ENCODE results near the gene FBXL14.
"Not testable (repeated sequence)": the region's sequence is repeated elsewhere in the genome, so short reads cannot be mapped to it uniquely, and the experiment has no call there.

The FBXL14 gene

DNA sequence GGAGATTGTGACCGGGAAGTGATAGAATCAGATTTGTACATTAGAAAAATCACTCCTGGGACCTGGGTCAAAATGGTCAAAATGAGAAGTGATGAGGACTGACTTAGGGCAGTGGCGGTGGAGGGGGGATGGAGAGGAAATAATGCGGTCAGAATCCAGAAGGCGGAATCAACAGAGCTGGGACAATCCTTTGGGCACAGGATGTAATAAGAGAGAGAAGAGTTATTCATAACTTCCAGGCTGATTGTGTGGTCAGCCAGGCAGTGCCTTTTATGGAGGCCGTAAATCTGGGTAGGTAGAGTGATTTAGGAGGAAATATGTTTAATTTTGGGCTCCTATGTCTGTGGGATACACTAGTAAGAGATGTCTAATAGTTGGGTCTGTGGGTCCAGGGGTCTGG, 21.6 kb downstream of the FBXL14 start:
- no peak for DNase-seq (ENCODE audit: low read depth in 2 of 2)

DNA sequence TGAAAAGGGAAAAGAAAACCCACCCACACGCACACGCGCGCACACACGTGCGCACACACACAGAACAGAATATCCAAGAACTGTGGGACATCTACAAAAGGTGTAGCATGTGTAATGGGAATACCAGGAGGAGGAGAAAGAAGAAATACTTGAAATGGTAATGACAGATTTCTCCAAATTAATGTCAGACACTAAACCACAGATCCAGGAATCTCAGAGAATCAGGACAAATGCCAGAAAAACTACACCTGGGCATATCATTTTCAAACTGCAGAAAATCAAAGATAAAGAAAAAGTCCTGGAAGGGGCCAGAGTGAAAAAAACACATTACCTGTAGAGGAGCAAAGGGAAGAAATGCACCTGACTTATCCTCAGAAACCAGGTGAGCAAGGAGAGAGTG, 26.5 kb downstream of the FBXL14 start:
- no peak for DNase-seq (ENCODE audit: low read depth in 2 of 2)

DNA sequence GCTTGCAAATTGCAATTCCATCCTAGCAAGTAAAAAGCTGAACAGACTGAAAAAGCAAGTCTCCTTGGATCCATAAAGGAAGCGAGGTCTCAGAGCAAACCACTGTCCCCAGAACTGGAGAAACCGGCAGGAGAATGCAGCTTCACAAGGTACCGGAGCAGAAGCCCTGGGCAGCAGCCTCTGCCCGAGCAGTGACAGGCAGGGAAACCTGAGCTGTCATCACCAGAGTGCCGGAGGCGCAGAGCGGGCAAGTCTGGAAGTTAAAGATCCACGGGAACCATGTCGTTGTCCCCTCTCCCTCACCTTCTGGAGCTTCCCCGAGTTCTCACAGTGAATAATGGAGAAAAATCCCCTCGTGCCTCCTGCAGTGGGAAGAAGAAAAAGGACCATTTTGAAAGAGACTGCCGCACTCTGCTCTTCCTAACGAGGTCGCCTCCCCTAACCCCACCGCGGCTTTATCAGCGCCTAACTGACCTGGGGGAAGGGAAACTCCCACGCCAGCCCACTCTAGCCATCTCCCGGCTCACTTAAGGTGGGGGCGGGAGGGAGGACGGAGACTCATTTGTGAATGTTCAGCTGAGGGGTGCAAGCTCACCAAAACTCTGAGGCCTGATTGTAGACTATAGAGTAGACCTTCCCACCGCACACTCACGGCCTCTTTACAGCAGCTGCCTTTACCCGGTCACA, 27.8 kb downstream of the FBXL14 start:
- no peak for DNase-seq (ENCODE audit: low read depth in 2 of 2)

DNA sequence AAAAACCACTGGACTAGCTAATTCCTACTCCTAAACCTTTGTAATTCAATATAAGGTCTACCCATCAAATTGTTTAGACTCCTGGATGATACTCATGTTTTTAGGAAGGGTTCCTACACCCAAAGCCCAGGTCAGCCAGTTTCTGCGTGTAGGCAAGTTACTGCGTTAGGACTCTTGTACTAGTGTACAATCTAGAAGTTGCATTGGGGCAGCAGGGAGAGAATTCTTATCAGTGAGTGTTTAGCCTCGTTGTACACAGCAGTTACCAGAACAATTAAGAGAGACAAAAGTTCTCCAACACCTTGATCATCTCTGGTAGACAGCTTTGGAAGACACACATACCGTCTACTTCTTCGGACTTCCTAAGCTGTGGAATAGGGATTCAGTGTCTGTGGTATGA, 29.2 kb downstream of the FBXL14 start:
- no peak for DNase-seq (ENCODE audit: low read depth in 2 of 2)

DNA sequence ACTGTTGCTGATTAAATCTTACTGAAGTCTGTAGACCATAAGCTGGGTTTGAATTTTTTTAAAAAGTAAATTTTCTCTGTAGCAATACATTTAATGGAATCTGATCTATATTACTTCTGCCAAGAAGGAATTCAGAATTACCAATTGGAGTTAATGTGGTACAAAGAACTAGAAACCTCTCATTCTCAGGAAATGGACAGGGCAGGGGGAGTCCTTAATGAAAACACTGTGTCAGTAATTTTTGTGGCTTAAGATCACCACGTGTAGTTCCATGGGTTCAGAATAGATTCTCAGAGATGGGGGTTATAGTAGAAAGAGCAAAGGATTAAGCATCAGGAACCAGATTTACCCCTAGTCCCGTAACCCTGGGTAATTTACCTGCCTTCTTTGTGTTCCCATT, 30.3 kb downstream of the FBXL14 start:
- no peak for DNase-seq (ENCODE audit: low read depth in 2 of 2)

DNA sequence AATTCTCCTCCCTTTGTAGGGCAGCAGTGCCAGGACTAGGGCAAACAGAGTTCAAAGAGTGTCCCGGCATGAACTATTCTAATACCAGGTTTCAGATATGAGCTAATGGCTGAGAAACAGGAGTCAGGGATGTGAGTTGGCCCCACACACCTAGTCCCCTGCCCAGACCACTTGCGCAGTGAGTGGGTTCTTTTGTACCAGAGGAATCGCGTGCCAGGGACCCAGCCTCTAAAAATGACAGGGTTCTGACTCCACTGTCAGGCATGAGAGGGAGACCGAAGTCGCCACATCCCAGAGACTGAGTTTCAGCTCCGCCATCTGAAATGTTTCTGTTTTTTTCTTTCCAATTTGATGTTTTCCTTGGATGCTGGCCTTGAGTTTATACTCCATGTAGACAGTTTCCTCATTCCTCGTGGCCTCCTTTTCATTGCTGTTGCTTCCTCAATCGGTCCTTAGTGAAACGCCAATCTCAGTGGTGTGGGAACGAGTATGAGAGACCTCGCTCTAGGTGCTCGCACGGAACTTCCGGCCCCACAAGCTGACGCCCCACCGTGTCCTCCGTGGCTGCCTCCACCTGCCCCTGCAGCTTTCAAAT, 31.5 kb downstream of the FBXL14 start:
- no peak for DNase-seq (ENCODE audit: low read depth in 2 of 2)

DNA sequence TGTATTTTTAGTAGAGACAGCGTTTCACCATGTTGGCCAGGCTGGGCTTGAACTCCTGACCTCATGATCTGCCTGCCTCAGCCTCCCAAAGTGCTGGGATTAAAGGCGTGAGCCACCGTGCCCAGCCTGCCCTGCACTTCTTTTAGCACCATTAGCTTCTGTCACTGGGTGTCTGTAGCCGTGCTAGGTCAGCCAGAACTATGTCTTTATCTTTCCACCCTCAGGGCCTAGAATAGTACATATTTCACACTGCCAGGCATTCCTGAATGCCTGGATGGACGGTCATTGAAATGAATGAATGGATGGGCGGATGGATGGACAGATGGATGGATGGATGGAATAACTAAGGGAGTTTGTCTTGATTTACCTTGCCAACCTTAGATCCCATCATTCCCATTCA, 33.7 kb downstream of the FBXL14 start:
- DNase-seq (ENCODE audit: low read depth in 2 of 2): no peak

DNA sequence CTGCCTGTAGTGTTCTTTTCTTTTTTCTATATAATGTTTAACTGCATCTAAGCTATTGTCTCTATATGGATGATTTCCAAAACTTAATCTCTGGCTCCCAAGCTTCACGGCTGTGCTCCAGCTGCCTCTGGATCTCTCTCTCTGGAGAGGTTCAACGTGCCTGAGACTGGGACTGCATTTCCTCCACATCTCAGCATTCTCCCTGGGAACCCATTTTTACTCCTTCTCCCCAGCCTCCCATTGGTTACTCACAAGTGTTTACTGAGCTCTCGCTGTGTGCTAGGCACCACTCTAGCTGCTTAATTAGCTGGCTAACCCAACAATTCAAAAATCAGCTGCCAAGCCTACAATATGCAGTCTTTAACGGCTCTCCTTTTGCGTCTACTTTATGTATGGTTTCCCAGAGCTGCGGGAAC, 34.7 kb downstream of the FBXL14 start:
- DNase-seq (ENCODE audit: low read depth in 2 of 2): no peak

DNA sequence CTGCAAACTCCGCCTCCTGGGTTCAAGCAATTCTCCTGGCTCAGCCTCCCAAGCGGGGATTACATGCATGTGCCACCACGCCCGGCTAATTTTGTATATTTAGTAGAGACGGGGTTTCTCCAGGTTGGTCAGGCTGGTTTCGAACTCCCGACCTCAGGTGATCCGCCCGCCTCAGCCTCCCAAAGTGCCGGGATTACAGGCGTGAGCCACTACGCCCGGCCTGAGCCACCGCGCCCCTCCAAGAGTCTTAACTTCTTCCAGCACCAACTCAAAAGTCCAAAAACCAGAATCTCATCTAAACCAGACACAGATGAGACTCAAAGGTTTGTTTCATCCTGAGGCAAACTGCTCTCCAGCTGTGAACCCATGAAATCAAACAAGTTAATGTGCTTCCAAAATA, 36.3 kb downstream of the FBXL14 start:
- DNase-seq (ENCODE audit: low read depth in 2 of 2): not testable (repeated sequence)

DNA sequence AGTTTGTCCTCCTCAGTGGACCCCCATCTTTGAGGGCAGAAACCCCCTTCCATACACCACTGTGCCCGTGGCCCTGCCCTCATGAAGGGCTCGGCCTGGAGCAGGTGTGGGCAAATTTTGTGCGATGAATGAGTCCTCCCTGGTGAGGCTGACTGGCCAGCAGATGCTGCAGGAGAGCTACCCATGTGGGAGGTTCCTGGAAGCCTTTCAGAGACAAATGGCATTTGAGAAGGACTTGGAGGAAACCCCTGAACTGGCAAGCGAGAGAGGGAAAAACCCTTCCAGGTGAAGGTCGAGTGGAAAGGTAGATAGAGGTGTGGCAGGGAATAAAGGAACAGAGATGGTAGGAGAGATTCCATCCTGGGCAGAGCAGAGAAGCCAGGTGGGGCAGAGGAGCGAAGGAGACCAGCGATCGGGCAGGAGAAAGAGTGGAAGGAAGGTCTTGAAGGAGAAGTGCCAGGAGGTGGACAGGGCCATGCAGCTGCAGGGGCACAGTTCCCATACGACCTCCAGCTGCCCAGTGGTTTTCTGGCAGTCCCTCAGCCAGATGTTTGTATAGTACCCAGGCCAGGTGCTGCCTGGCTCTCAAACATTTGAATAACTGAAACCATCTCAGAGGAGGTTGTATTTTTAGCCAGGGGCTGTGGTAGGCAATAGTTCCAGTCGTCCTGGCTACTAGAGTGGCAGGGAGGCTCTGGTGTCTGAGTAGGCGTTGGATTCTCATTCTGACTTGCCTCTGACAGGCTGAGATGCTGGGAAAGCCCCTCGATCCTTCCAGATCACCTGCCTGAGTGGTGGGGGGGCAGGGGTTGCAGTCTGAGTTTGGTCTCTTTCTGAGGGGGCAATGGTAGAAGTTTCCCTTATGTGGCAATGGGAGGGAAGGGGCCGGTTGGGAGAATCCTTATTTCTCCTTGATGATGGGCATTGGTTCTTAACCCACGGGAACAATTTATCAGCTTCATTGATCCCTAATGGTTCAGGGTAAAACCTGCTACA, 40.1 kb downstream of the FBXL14 start:
- DNase-seq (ENCODE audit: low read depth in 2 of 2): no peak

DNA sequence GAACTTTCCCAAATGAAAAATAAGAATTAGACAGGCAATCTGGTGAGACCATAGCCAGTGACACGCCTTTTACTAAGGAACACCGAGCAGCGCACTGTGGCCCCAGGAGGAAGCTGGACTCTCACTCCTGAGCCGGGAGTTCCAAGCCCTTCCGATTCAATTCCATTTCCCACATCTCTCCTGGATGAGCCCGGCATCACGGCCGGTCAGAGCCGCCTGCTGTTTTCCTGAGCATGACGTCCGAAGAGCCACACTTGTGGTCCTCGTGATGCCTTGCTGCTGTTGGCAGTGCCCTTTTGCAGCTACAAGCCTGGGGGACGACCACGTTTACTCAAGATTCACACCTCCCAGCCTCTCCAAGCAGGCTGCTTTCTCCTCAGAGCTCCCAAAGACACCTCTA, 40.8 kb downstream of the FBXL14 start:
- no peak for DNase-seq (ENCODE audit: low read depth in 2 of 2)

DNA sequence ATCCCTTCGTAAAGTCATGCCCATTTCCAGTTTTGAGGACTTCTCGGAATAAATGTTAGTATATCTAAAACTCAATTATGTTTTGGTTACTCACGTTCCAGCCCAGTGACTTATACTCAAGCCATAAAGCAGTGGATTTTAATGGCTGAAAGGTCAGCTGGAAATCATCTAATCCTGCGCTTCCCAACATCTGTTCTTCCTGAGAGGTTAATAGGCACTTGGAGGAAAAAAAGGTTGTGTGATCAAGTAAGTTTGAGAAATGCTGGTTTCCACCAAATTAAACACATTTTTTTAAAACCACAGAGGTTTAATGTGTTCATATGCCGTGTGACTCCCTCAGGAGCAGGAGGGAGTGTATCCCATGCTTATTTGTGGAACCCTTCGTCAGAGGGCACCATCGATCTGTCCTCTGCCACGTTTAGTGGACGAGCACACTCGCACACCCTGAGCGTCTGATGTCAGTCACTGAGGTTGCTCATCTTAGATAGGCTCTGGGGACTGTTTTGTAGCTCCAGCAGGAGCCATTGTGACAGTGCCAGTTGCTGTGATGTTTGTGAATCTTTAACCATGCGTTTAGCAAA, 41.4 kb downstream of the FBXL14 start:
- no peak for DNase-seq (ENCODE audit: low read depth in 2 of 2)

DNA sequence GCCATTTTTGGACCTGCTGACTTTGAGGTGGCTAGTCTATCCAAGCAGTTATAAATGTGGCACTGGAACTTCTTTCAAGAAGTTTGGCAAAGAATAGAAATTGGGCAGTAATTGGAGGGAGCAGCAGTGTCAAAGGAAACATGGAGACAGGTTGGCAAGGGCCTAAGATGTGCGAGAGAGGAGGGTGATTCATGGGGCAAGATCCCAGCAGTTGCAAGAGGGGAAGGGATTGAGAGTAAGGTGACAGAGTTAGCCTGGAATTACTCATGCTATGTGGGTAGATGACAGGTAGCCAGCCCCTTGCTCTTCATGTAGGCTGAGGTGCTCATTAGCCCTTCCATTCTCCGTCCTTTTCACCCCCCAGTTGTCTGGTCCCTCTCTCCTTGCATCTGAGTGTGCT, 42.2 kb downstream of the FBXL14 start:
- no peak for DNase-seq (ENCODE audit: low read depth in 2 of 2)

DNA sequence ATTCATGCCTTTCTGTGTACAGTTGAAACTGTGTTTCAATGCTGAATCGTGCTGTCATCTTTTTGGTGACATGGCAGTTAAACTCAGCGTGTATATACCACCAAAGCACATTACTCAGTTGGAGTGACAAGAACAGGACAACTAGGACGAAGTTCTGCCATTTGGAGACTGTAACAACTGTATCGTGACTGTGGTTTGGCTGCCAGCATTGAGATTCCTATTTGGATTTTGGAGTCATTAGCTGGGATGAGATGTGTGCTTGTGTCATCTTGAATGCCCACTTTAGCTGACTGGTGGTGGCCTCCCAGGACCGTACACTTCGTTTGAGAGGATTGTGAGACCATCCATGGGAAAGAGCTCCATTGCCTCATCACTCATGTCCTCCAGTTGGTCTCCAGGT, 42.9 kb downstream of the FBXL14 start:
- DNase-seq (ENCODE audit: low read depth in 2 of 2): no peak

DNA sequence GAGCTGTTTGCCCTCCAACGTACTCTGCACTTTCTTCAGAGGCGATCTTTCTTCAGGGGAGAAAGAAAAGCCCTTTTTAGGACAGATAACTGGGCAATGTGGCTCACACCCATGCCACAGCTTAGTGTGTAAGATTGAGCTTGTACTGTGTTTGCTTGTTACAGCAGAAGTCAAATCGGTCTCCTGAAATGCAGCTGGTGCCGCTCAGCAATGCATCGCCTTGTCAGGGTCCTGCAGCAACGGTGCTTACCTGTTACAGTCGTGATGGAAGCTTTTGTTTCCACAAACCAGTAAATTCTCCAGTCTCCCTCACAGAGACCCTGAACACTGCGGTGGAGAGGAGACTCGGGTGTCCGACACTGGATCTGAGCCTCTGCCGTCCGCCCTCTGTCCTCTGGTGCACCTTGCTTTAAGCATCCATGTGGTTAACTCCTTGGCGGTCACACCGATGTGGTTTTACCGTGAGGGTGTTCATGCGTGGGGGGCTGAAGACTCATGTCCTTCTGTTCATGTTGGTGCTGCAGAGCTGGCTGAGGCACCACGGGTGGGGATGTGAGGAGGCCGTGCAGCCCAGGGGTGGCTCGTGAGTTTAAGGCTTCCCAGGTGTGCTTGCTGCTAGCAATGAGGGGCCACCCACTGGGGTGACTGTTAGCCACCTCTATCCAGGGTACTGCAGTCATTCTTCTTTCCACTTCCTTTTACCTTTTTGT, 47.3 kb downstream of the FBXL14 start:
- no peak for DNase-seq (ENCODE audit: low read depth in 2 of 2)

DNA sequence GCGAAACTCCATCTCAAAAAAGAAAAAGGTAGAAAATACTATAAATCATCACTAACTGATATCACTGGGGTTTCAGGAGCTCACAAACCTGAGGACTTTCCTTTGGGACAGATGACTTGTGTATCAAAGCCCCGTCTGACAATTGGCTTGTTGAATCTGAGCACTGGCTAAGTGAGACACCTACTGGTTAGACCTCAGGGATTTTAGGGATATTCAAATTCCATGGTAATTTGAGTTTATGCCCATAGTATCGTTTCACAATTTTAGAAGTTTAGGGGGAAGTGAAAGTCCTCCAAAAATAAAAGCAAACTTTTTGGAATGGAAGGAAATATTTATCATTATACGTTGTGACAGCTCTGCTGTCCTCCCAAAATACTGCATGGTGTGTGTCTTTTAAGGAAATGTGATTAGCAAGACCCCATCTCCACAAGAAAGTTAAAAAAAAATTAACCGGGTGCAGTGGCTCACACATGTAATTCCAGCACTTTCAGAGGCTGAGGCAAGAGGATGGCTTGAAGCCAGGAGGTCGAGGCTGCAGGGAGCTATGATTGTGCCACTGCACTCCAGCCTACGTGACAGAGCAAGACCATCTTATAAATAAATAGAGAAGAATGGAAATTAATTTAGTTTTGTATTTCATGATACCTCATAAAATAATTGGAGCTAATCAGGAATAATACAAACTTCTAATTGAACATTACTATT, 49.2 kb downstream of the FBXL14 start:
- DNase-seq (ENCODE audit: low read depth in 2 of 2): no peak

DNA sequence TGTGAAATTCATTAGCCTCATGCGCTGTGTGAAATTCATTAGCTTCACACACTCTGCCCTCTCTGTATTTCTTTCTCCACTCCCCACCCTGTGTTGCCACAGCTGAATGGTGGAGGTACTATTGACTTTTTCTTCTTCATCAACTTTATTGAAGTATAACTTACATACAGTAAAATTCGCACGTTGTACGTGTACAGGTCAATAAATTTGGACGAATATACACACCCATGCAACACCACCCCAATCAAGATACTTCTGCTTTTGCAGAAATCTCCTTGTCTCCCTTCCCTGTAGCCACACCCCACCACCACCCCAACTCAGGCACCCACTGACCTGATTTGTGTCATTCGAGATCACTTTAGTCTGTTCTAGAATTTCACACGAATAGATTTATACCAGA, 51.8 kb downstream of the FBXL14 start:
- no peak for DNase-seq (ENCODE audit: low read depth in 2 of 2)

DNA sequence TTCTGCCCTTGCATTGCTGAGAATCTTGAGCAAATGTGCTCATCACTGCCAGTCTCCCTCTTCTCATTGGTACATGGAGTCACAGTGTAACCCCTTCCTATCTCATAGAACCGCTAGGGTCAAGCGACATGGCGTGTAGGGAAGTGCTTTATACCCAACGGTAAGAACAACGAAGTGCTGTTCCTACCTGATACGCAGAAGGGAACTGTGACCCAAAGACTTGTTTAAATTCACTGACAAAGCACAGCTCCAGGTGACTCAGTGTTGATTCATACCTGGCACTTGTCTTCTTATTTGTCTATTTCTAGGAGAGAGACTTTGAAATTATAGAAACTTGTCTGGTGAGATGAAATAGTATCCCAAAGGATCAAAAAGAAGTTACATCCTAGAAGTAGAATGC, 53.7 kb downstream of the FBXL14 start:
- DNase-seq (ENCODE audit: low read depth in 2 of 2): no peak

DNA sequence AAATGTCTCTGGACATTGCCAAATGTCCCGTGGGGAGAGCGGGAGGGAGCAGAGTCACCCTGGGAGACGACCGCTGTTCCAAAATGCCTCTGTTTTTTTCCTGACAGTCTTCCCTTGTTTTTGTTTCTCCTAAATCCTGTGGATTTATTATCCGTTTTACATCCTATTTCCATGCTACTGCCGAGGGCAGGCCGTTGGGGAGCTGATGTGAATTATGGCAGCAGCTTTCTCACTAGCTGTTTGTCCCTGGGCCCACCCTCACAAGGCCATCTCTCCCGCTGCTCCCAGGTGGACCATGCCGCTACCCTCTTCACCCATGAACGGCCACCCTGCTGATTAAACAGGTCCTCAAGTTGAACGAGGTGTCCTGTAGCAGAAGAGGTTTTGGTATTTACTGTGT, 55.2 kb downstream of the FBXL14 start:
- no peak for DNase-seq (ENCODE audit: low read depth in 2 of 2)

DNA sequence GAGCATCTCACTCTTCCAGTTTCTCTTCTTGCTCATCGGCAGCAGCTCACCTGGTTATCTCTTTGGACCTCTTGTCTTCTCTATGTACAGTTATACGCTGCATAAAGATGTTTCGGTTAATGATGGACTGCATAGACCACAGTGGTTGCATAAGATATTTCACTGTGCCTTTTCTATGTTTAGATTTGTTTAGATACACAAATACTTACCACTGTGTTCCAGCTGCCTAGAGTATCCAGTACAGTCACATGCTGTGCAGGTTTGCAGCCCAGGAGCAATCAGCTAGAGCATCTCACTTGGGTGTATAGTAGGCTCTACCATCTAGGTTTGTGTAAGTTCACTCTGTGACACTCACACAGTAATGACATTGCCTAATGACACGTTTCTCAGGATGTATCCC, 57.6 kb downstream of the FBXL14 start:
- no peak for DNase-seq (ENCODE audit: low read depth in 2 of 2)

DNA sequence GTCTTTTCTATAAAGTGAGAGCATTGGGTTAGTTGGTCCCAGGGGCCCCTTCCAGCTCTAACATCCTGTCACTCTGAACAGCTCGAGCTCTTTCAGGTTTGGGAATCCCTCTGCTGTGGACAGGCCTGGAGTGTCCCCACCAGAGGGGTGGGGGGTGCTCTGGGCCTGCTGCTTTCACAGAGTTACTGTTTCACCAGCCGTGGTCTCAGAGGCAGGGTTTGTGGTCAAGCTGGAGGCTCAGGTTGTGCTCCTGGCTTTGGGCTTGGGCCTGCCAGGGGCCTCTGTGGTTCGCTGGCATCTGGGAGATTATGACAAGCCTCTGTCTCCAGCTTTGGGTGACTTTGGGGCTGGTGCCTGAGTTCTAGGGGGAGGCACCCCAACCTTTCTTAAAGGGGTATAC, 59.6 kb downstream of the FBXL14 start:
- DNase-seq (ENCODE audit: low read depth in 2 of 2): no peak

All from stimulated activated CD4-positive, alpha-beta T cell treated with anti-CD3 and anti-CD28 coated beads, Interleukin-1b, Interleukin-23, amount 100 ng/mL, for 1 hour (primary cell).